Neural progenitor cell (in vitro differentiated cells): Measurements from ENCODE around the gene RPTOR. TPM values are rescaled to one million over a fixed set of nuclear protein-coding genes. Genes with fewer than 3 reads are reported as not detected.

Source experiments
- DNase-seq: peaks from one replicate; pipeline ENCODE4 v3.0.0-alpha.2; 2016; ENCODE audit warnings: low spot score
- H2AFZ ChIP-seq: fragments of 200-600 bp; sonication (generic); replicated peaks from 2 replicates; pipeline ENCODE4 v1.6.1; 2016; ENCODE audit warnings: antibody characterized with exemption
- H3F3A ChIP-seq: fragments of 200-600 bp; sonication (generic); 2 replicates; pipeline ENCODE4 v1.6.1; 2016; ENCODE audit warnings: antibody characterized with exemption, low read depth
- H3K27ac ChIP-seq: fragments of 200-600 bp; sonication (generic); 2 replicates; pipeline ENCODE4 v1.5.1; 2016; ENCODE audit warnings: mild to moderate bottlenecking
- H3K27me3 ChIP-seq: fragments of 200-600 bp; sonication (generic); 2 replicates; pipeline ENCODE4 v1.6.1; 2016; ENCODE audit warnings: mild to moderate bottlenecking, moderate library complexity
- H3K36me3 ChIP-seq: fragments of 200-600 bp; sonication (generic); 2 replicates; pipeline ENCODE4 v1.5.1; 2016
- H3K4me1 ChIP-seq: fragments of 200-600 bp; sonication (generic); 2 replicates; pipeline ENCODE4 v1.6.1; 2016; ENCODE audit warnings: mixed run types
- H3K4me2 ChIP-seq: fragments of 200-600 bp; sonication (generic); 2 replicates; pipeline ENCODE4 v1.6.1; 2016
- H3K4me3 ChIP-seq: fragments of 200-600 bp; sonication (generic); 2 replicates; pipeline ENCODE4 v1.5.1; 2016
- H3K79me2 ChIP-seq: fragments of 200-600 bp; sonication (generic); 2 replicates; pipeline ENCODE4 v1.6.1; 2016; ENCODE audit warnings: low read depth
- H3K9ac ChIP-seq: fragments of 200-600 bp; sonication (generic); 2 replicates; pipeline ENCODE4 v1.6.1; 2016
- H3K9me3 ChIP-seq: fragments of 200-600 bp; sonication (generic); 2 replicates; pipeline ENCODE4 v1.5.1; 2016; ENCODE audit warnings: low read depth
- H4K20me1 ChIP-seq: fragments of 200-600 bp; sonication (generic); 2 replicates; pipeline ENCODE4 v1.6.1; 2016; ENCODE audit warnings: low read depth
- H3K27ac Mint-ChIP-seq: 3 replicates; pipeline ENCODE4 v1.8.0; 2021; ENCODE audit warnings: mixed read lengths
- H3K27me3 Mint-ChIP-seq: 2 replicates; pipeline ENCODE4 v1.8.0; 2022; ENCODE audit warnings: low read depth, mild to moderate bottlenecking, inconsistent platforms, moderate library complexity, mixed read lengths; ENCODE audit not compliant: insufficient read depth
- H3K36me3 Mint-ChIP-seq: 3 replicates; pipeline ENCODE4 v1.8.0; 2021; ENCODE audit warnings: mixed read lengths
- H3K4me1 Mint-ChIP-seq: 3 replicates; pipeline ENCODE4 v1.8.0; 2021; ENCODE audit warnings: mixed read lengths
- H3K4me3 Mint-ChIP-seq: 3 replicates; pipeline ENCODE4 v1.8.0; 2021; ENCODE audit warnings: mild to moderate bottlenecking, moderate library complexity, mixed read lengths
- H3K9me3 Mint-ChIP-seq: 3 replicates; pipeline ENCODE4 v1.8.0; 2020; ENCODE audit warnings: mixed read lengths
- CTCF ChIP-seq: fragments of 200-600 bp; sonication (generic); IDR thresholded peaks from 2 replicates; pipeline ENCODE4 v1.5.1; 2017; ENCODE audit warnings: antibody characterized with exemption, mild to moderate bottlenecking
- EZH2 ChIP-seq: fragments of 200-600 bp; sonication (generic); IDR thresholded peaks from 2 replicates; pipeline ENCODE4 v1.6.1; 2017; ENCODE audit warnings: antibody characterized with exemption, mild to moderate bottlenecking, moderate library complexity
- EZH2phosphoT487 ChIP-seq: fragments of 200-600 bp; sonication (generic); IDR thresholded peaks from 2 replicates; pipeline ENCODE4 v1.6.1; 2017; ENCODE audit warnings: antibody characterized with exemption
- total RNA-seq: library from RNA; depleted of rRNA; stranded (reverse); fragments of >200 nt; gene quantifications from 2 replicates; pipeline ENCODE4 v1.2.3, GENCODE V29; 2015; ENCODE audit warnings: low replicate concordance

The RPTOR gene
- total RNA-seq, 1 donor from 2014 or later = 7.4 TPM

- no peak overlapping the region for H3K4me2 ChIP-seq
- Mint-ChIP-seq H3K36me3 (peaks cover 2% of the 10 kb centered on the region), H3K27ac (no peak overlapping the region), H3K4me3 (no peak overlapping the region), H3K27me3 (no peaks in the 10 kb centered on the region), H3K4me1 (peaks cover 26% of the 10 kb centered on the region), H3K9me3 (peaks cover 2% of the 10 kb centered on the region)
- H3K36me3 ChIP-seq = no peaks in the 10 kb centered on the region
- H3K4me1 ChIP-seq = peaks cover 11% of the 10 kb centered on the region
- no peak for TF ChIP-seq EZH2
- no peak for TF ChIP-seq EZH2phosphoT487
- no peak for TF ChIP-seq CTCF
- H3K9ac ChIP-seq = no peak overlapping the region
- no peak for DNase-seq
- no peaks in the 10 kb centered on the region for H3K9me3 ChIP-seq
- H3F3A ChIP-seq = peaks cover 19% of the 10 kb centered on the region
- no peak overlapping the region for H2AFZ ChIP-seq
- H3K79me2 ChIP-seq = peaks cover 28% of the 10 kb centered on the region
- H3K27me3 ChIP-seq = peaks cover 14% of the 10 kb centered on the region
- H3K4me3 ChIP-seq = no peak overlapping the region
- H3K27ac ChIP-seq = no peak overlapping the region
- peaks cover 40% of the 10 kb centered on the region for H4K20me1 ChIP-seq
These were observed 75.0 kb downstream of the RPTOR start for GRCh38 chr17:80619535-80620235.

GRCh38 chr17:80621335-80621996 lies 76.8 kb downstream of the RPTOR start:
- Histone ChIP-seq H2AFZ (no peak overlapping the region), H3K27ac (no peak overlapping the region), H3K4me3 (no peak overlapping the region), H4K20me1 (peaks cover 40% of the 10 kb centered on the region), H3K4me2 (peak overlapping the region; percentile 42), H3K36me3 (no peaks in the 10 kb centered on the region), H3K27me3 (peaks cover 14% of the 10 kb centered on the region), H3K79me2 (peaks cover 14% of the 10 kb centered on the region), H3K4me1 (peaks cover 11% of the 10 kb centered on the region), H3K9ac (no peak overlapping the region), H3F3A (peaks cover 19% of the 10 kb centered on the region), H3K9me3 (no peaks in the 10 kb centered on the region)
- Mint-ChIP-seq H3K9me3 (no peaks in the 10 kb centered on the region), H3K4me3 (no peak overlapping the region), H3K4me1 (peaks cover 13% of the 10 kb centered on the region), H3K36me3 (peaks cover 4% of the 10 kb centered on the region), H3K27ac (peak overlapping the region; percentile 37), H3K27me3 (no peaks in the 10 kb centered on the region)
- DNase-seq = no peak
- no peak for TF ChIP-seq CTCF
- TF ChIP-seq EZH2 = no peak
- TF ChIP-seq EZH2phosphoT487 = no peak

- H3K4me1 Mint-ChIP-seq = peaks cover 13% of the 10 kb centered on the region
- Histone ChIP-seq H3K4me1 (peaks cover 11% of the 10 kb centered on the region), H3K9ac (no peak overlapping the region), H3K79me2 (peaks cover 14% of the 10 kb centered on the region), H3K27ac (no peak overlapping the region), H3K4me2 (peak overlapping the region; percentile 42), H3K27me3 (peaks cover 14% of the 10 kb centered on the region), H3K9me3 (no peaks in the 10 kb centered on the region), H4K20me1 (peaks cover 40% of the 10 kb centered on the region), H3K36me3 (no peaks in the 10 kb centered on the region), H2AFZ (no peak overlapping the region), H3F3A (peaks cover 19% of the 10 kb centered on the region), H3K4me3 (no peak overlapping the region)
- no peak for TF ChIP-seq EZH2phosphoT487
- TF ChIP-seq CTCF = no peak
- no peak for TF ChIP-seq EZH2
- H3K27me3 Mint-ChIP-seq = no peaks in the 10 kb centered on the region
- no peak overlapping the region for H3K27ac Mint-ChIP-seq
- no peaks in the 10 kb centered on the region for H3K9me3 Mint-ChIP-seq
- peak; percentile 40 for DNase-seq
- H3K36me3 Mint-ChIP-seq = peaks cover 7% of the 10 kb centered on the region
- no peak overlapping the region for H3K4me3 Mint-ChIP-seq
These were observed 77.3 kb downstream of the RPTOR start for GRCh38 chr17:80621997-80622357.
